HCT116 (cell line): ENCODE data around the gene NELFB. TPM values are rescaled to one million over a fixed set of nuclear protein-coding genes. Genes with fewer than 3 reads are reported as not detected.

ENCODE experiments used
- ATAC-seq: fragments of 200-7000 bp; cut with Tn5 transposase; 2 replicates; pipeline ENCODE4 v1.9.1; 2020; ENCODE audit warnings: mild to moderate bottlenecking, moderate library complexity
- BruUV-seq: library from RNA; stranded (reverse); fragments of 400-500 nt; replicated peaks from 2 replicates; lab custom pipeline; 2021; lab: Mats Ljungman, UMichigan
- CTCF ChIA-PET: fragments of 300-600 bp; sonication (Branson Sonifier 250); formaldehyde crosslinking; loops from one replicate; lab custom pipeline; 2021; ENCODE audit warnings: antibody characterized with exemption; lab: Charles Lee
- POLR2A ChIA-PET: fragments of 300-600, 350-600 bp; sonication (Branson Sonifier 250); formaldehyde crosslinking; loops from one replicate; lab custom pipeline; 2021; ENCODE audit warnings: antibody characterized with exemption; lab: Charles Lee
- RAD21 ChIA-PET, 2 experiments: fragments of 300-600 bp; sonication (Branson Sonifier 250); formaldehyde crosslinking; loops; one replicate each; lab custom pipeline; 2023; ENCODE audit warnings: low total read pairs in 2 of 2; ENCODE audit not compliant: uncharacterized antibody in 2 of 2, unreplicated experiment in 2 of 2, low non-redundant PET in 1 of 2; lab: Charles Lee
- DNase-seq: peaks from one replicate; pipeline ENCODE4 v3.0.0-alpha.2; 2010; ENCODE audit warnings: low read depth, low spot score
- H2AFZ ChIP-seq: fragments of 200-600 bp; shearing (Covaris generic), sonication (generic); 2 replicates; pipeline ENCODE4 v1.6.1; 2017; ENCODE audit warnings: low read depth, mixed run types, mixed read lengths, antibody characterized with exemption, low read length; ENCODE audit not compliant: poor library complexity, severe bottlenecking
- H3K27ac ChIP-seq: 2 replicates; pipeline ENCODE4 v1.5.1; 2012; ENCODE audit warnings: low read depth, low read length
- H3K27me3 ChIP-seq: fragments of 200-600 bp; sonication (generic); 2 replicates; pipeline ENCODE4 v1.6.1; 2016; ENCODE audit warnings: mixed run types, low read length, mixed read lengths; ENCODE audit not compliant: insufficient read depth
- H3K36me3 ChIP-seq, 2 experiments: fragments of 200-500 bp in 1 of 2; fragments of 200-600 bp in 1 of 2; sonication (Bioruptor generic) in 1 of 2; sonication (generic) in 1 of 2; 2 replicates each; pipeline versions ENCODE4 v1.5.1 to v1.6.1; 2014 to 2016; ENCODE audit warnings: low read length in 2 of 2, inconsistent platforms in 1 of 2, mixed read lengths in 1 of 2, mixed run types in 1 of 2; ENCODE audit not compliant: insufficient read depth in 2 of 2, control insufficient read depth in 1 of 2
- H3K4me1 ChIP-seq, 2 experiments: fragments of 200-600 bp in 1 of 2; sonication (generic) in 1 of 2; 2 replicates each; pipeline versions ENCODE4 v1.5.1 to v1.6.1; 2012 to 2017; ENCODE audit warnings: low read length in 2 of 2, inconsistent platforms in 1 of 2, mild to moderate bottlenecking in 1 of 2, mixed read lengths in 1 of 2, mixed run types in 1 of 2, moderate library complexity in 1 of 2; ENCODE audit not compliant: insufficient read depth in 2 of 2, control insufficient read depth in 1 of 2
- H3K4me2 ChIP-seq: fragments of 200-600 bp; sonication (generic); 2 replicates; pipeline ENCODE4 v1.6.1; 2017; ENCODE audit warnings: mixed run types, low read length, mixed read lengths
- H3K4me3 ChIP-seq, 2 experiments: fragments of 200-600 bp in 1 of 2; sonication (generic) in 1 of 2; replicated peaks in 1 of 2; 2 replicates each; pipeline ENCODE4 v1.5.1; 2011 to 2016; ENCODE audit warnings: low read length in 2 of 2, control low read depth in 1 of 2, low read depth in 1 of 2, mild to moderate bottlenecking in 1 of 2, mixed read lengths in 1 of 2, mixed run types in 1 of 2
- H3K79me2 ChIP-seq: fragments of 200-600 bp; sonication (generic); 2 replicates; pipeline ENCODE4 v1.6.1; 2017; ENCODE audit warnings: mild to moderate bottlenecking, mixed run types, low read length, moderate library complexity, mixed read lengths; ENCODE audit not compliant: insufficient read depth
- H3K9ac ChIP-seq: fragments of 200-600 bp; sonication (generic); 2 replicates; pipeline ENCODE4 v1.6.1; 2016; ENCODE audit warnings: low read length, mixed read lengths
- H3K9me2 ChIP-seq: fragments of 200-600 bp; sonication (generic), shearing (Covaris generic); 2 replicates; pipeline ENCODE4 v1.6.1; 2017; ENCODE audit warnings: mixed run types, mild to moderate bottlenecking, moderate library complexity; ENCODE audit not compliant: insufficient read depth
- H3K9me3 ChIP-seq, 2 experiments: fragments of 200-500 bp in 1 of 2; fragments of 200-600 bp in 1 of 2; sonication (Bioruptor generic) in 1 of 2; sonication (generic) in 1 of 2; 2 replicates each; pipeline ENCODE4 v1.6.1; 2014 to 2017; ENCODE audit warnings: low read length in 2 of 2, mixed read lengths in 2 of 2, inconsistent platforms in 1 of 2, low read depth in 1 of 2, mild to moderate bottlenecking in 1 of 2, mixed run types in 1 of 2, moderate library complexity in 1 of 2; ENCODE audit not compliant: control insufficient read depth in 1 of 2, insufficient read depth in 1 of 2
- H4K20me1 ChIP-seq: fragments of 200-600 bp; sonication (generic), shearing (Covaris generic); 2 replicates; pipeline ENCODE4 v1.6.1; 2017; ENCODE audit warnings: mixed run types, mild to moderate bottlenecking, moderate library complexity; ENCODE audit not compliant: insufficient read depth
- CBX3 ChIP-seq: IDR thresholded peaks from 2 replicates; pipeline ENCODE4 v1.6.1; 2012; ENCODE audit warnings: low read depth
- CEBPB ChIP-seq: IDR thresholded peaks from 2 replicates; pipeline ENCODE4 v1.6.1; 2012; ENCODE audit warnings: low read depth
- EGR1 ChIP-seq: IDR thresholded peaks from 2 replicates; pipeline ENCODE4 v1.6.1; 2012; ENCODE audit warnings: low read depth
- ELF1 ChIP-seq: IDR thresholded peaks from 2 replicates; pipeline ENCODE4 v1.6.1; 2012; ENCODE audit warnings: low read depth, borderline replicate concordance
- EZH2 ChIP-seq: fragments of 200-600 bp; sonication (generic); IDR thresholded peaks from 2 replicates; pipeline ENCODE4 v1.6.1; 2017; ENCODE audit warnings: antibody characterized with exemption, mixed run types
- EZH2phosphoT487 ChIP-seq: fragments of 200-600 bp; IDR thresholded peaks from 2 replicates; pipeline ENCODE4 v1.6.1; 2018; ENCODE audit warnings: antibody characterized with exemption, borderline replicate concordance
- MAX ChIP-seq: IDR thresholded peaks from 2 replicates; pipeline ENCODE4 v1.6.1; 2012
- POLR2A ChIP-seq: IDR thresholded peaks from 2 replicates; pipeline ENCODE4 v1.7.0; 2011; ENCODE audit warnings: borderline replicate concordance; ENCODE audit not compliant: insufficient read depth, insufficient read length; ENCODE audit errors: extremely low read depth
- POLR2AphosphoS5 ChIP-seq: IDR thresholded peaks from 2 replicates; pipeline ENCODE4 v1.6.1; 2011; ENCODE audit warnings: mild to moderate bottlenecking, low read depth, low read length, moderate library complexity
- REST ChIP-seq: IDR thresholded peaks from 2 replicates; pipeline ENCODE4 v1.6.1; 2012; ENCODE audit warnings: low read depth
- SP1 ChIP-seq: IDR thresholded peaks from 2 replicates; pipeline ENCODE4 v1.6.1; 2012; ENCODE audit warnings: low read depth
- ZFX ChIP-seq: fragments of 450-650 bp; IDR thresholded peaks from 2 replicates; pipeline ENCODE4 v1.6.1; 2017
- intact Hi-C: fragments of 100-400 bp; cut with micrococcal nuclease; formaldehyde crosslinking; loops from 2 replicates; pipeline ENCODE4 v1.10.0; 2022
- total RNA-seq: library from RNA; stranded (reverse); gene quantifications from one replicate; pipeline ENCODE4 v1.2.1, GENCODE V29; 2021; ENCODE audit not compliant: unreplicated experiment

NELFB gene
- total RNA-seq, 1 experiment from 2014 or later = 86.4 TPM

GRCh38 chr9:137307255-137308056 is 52.3 kb downstream of the NELFB start:
- CTCF ChIA-PET = no interaction called here
- no peaks in the 10 kb centered on the region for H4K20me1 ChIP-seq
- intact Hi-C loops = no loop called here
- RAD21 ChIA-PET = no interaction called here
- no peak for DNase-seq
- TF ChIP-seq CEBPB (no peak), EGR1 (no peak), EZH2 (no peak), EZH2phosphoT487 (no peak), ELF1 (no peak), POLR2A (no peak), POLR2AphosphoS5 (no peak), SP1 (no peak), REST (no peak), ZFX (no peak), CBX3 (no peak), MAX (no peak)
- H3K9me3 ChIP-seq = no peaks in the 10 kb centered on the region
- no peak for ATAC-seq
- H3K4me1 ChIP-seq = peaks cover 28 to 56% of the 10 kb centered on the region in 2 experiments
- H3K27me3 ChIP-seq = no peaks in the 10 kb centered on the region
- BruUV-seq = no TSS peak
- no peak overlapping the region for H3K27ac ChIP-seq
- no peak overlapping the region for H3K4me2 ChIP-seq
- H3K4me3 ChIP-seq = no peak overlapping the region
- POLR2A ChIA-PET = interaction anchor here (1.4 kb wide), 1 partner anchor 9 kb away, joined by 3 read pairs; no protein-coding TSS in a partner anchor
- H3K9ac ChIP-seq = no peak overlapping the region
- H3K9me2 ChIP-seq = no peaks in the 10 kb centered on the region
- H3K79me2 ChIP-seq = no peaks in the 10 kb centered on the region
- H2AFZ ChIP-seq = no peak overlapping the region
- H3K36me3 ChIP-seq = no peaks in the 10 kb centered on the region
